22Rv1 (cell line): ENCODE data around the gene RACGAP1.

ENCODE experiments used
- H3K27ac ChIP-seq: fragments of 450-650 bp; 2 replicates; pipeline ENCODE4 v1.5.1; 2017
- CTCF ChIP-seq: fragments of 450-650 bp; IDR thresholded peaks from 2 replicates; pipeline ENCODE4 v1.5.1; 2017; ENCODE audit warnings: mild to moderate bottlenecking
- ZFX ChIP-seq: fragments of 450-650 bp; IDR thresholded peaks from 2 replicates; pipeline ENCODE4 v1.6.1; 2017; ENCODE audit warnings: antibody characterized with exemption, borderline replicate concordance

The RACGAP1 gene

DNA sequence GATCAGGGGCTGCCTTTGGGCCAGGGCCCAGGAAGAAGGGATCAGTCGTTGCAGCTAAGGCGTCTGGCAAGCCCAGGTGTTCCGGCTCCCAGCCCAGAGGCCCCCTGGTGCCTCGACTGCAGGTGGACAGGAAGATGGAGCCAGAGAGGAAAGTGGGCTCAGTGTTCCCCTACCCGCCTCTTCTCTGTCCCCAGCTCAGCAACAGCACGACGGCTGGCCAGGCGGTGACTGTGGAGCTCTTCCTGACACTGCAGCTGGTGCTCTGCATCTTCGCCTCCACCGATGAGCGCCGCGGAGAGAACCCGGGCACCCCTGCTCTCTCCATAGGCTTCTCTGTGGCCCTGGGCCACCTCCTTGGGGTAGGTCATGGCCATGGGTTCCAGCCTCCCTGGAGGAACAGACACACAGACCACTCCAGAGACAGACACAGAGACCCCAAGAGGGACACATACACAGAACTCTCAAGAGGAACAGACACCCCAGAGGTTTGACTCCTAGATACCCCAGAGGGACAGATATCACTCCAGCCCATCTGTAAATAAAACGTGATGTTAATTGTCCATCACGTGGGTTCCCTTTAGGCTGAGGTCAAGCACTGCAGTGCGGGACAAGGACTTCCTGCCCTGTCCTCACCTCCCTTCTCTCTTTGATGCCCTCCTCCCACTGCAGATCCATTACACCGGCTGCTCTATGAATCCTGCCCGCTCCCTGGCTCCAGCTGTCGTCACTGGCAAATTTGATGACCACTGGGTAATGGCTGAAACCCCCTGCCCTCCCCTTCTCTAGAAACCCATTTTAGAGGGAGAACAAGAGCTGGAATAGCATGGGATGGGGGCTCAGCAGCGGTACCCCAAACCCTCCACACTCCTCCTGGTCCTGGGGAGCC, 71.1 kb downstream of the RACGAP1 start:
- no peak overlapping the region for H3K27ac ChIP-seq
- TF ChIP-seq ZFX (no peak), CTCF (no peak)

DNA sequence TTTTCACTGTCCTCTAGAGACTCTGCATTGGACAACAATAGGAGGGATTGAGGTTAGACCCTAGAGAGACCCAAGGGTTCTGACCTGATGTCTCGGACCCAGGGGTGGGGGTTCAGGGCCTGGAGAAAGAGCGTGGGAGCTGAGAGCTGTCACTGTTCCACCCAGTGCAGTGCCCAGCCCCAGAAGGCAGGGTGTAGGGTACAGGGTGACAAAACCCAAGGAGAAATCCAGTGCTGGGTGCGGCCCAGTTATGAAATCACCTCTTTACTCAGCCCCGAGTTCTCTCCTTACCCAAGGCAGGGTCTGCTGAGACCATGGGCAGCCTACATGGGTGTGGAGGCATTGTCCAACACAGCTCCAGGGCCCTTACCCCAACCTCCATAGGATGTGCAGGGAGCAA, 72.1 kb downstream of the RACGAP1 start:
- no peak for TF ChIP-seq ZFX
- H3K27ac ChIP-seq: no peak overlapping the region

DNA sequence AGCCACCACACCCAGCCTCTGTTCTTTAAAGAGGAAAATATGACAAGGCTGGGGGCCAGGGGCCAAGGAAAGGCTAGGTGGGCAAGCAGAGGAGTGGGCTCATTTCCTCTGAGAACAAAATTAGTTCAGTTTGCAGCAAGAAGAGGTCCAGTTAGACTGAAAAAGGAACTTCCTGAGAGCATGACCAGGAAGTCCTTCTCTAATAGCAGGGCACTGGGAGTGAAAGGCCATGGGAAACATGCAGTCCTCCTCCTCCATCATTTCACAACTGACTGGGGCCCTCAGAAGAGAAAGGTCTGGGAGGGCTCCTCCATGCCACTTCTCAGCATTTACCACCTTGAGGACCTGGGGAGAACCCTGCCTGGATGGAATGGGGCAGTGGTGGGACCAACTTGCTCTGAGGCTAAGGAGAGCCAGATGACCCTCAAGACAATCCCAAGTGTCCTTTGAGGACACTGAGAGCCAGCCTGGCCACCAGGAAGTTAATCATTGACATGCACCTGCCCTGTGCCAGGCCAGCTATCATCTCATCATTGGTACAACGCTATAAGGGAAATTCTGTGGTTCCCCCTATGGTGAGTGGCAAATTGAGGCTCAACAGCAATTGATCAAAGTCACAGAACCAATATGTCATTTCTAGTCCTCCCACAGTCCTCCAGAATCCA, 72.8 kb downstream of the RACGAP1 start:
- TF ChIP-seq ZFX: no peak
- TF ChIP-seq CTCF: no peak
- H3K27ac ChIP-seq: no peak overlapping the region

GRCh38 chr12:49951411-49952240, 73.7 kb downstream of the RACGAP1 start:
- H3K27ac ChIP-seq: no peak overlapping the region

DNA sequence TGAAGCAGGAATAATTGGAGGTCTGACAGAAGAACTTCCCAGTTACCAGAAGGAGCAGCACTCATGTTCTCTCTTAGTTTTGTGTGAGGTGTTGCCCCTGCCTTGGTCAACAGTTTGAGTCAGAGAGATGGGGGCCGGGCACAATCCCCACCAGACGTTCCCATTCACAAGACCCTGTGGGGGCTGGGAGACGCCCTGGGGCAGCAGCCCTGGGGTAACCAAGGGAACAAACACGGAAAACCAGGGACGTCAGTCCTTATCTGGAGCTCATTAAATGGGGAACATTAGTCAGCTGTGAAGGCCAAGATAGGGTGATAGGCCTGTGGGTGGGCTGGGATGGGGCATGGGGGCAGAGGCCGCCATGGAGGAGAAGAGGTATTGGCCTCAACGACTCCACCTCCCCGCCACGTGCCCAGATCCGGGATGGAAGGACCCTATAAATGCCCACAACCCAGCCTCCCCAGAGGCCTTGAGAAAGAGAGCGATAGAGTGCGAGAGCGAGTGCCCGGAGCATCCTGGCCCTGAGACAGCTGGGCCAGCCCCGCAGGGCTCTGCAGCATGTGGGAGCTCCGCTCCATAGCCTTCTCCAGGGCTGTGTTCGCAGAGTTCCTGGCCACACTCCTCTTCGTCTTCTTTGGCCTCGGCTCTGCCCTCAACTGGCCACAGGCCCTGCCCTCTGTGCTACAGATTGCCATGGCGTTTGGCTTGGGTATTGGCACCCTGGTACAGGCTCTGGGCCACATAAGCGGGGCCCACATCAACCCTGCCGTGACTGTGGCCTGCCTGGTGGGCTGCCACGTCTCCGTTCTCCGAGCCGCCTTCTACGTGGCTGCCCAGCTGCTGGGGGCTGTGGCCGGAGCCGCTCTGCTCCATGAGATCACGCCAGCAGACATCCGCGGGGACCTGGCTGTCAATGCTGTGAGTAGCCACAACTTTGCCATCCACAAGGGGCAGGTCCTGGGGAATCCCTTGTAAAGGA, 74.7 kb downstream of the RACGAP1 start, which contains the start of gene AQP2:
Gene AQP2 (plus strand): TSS at position 465 of the 979 bp plus-strand sequence. CDS start 94 bp downstream, at position 559.
- no peak within 1 kb of the TSS for H3K27ac ChIP-seq
- TF ChIP-seq CTCF: no peak
- TF ChIP-seq ZFX: no peak

More at GRCh38 chr12:49951411-49952240, 73.7 kb downstream of the RACGAP1 start:
- TF ChIP-seq CTCF (no peak), ZFX (no peak)

DNA sequence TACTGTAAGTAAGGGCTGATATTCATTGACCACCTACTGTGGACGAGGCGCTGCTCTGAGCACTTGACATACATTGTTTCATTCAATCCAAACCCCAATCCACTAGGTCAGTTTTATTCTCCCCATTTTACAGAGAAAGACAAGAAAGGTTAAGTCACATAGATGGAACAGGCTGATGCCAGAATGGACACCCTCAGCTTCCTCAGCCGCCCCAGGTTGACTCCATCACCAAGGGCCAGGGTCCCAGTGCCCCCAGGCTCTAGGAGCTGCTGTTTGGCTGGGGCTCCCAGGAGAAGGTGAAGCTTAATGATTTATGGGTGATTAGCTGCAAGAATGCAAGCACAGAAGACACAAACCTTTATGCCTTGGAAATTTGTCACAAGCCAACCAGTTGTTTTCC, 75.4 kb downstream of the RACGAP1 start:
- H3K27ac ChIP-seq: no peak overlapping the region
- TF ChIP-seq ZFX (no peak), CTCF (no peak)
